ENCODE data around the gene NPIPB12.
"Not testable (repeated sequence)": the region's sequence is repeated elsewhere in the genome, so short reads cannot be mapped to it uniquely, and the experiment has no call there.

NPIPB12 gene

GRCh38 chr16:29459706-29460646 is 46.2 kb downstream of the NPIPB12 start, which contains the start of gene SULT1A4:
Gene SULT1A4 (plus strand): TSS chr16:29459913. CDS start chr16:29461386, 1,473 bp downstream.
- not testable (repeated sequence) for H3K36me3 ChIP-seq (replicated peaks; ENCODE audit: low read depth, low read length); H2AFZ ChIP-seq (ENCODE audit: low read depth, low read length); H3K27ac ChIP-seq (ENCODE audit: low read length); H4K20me1 ChIP-seq (ENCODE audit: insufficient read depth, low read length); H3K27me3 ChIP-seq (ENCODE audit: low read depth, low read length); H3K79me2 ChIP-seq (ENCODE audit: low read length); H3K9me3 ChIP-seq (ENCODE audit: insufficient read depth, low read length); H3K9ac ChIP-seq (ENCODE audit: low read length); H3K4me1 ChIP-seq (ENCODE audit: low read length); H3K4me2 ChIP-seq (ENCODE audit: low read length); H3K4me3 ChIP-seq (ENCODE audit: low read length)

- H3K9me3 ChIP-seq (ENCODE audit: insufficient read depth, low read length); H3K27me3 ChIP-seq (ENCODE audit: low read depth, low read length); H3K36me3 ChIP-seq (replicated peaks; ENCODE audit: low read depth, low read length); H3K4me2 ChIP-seq (ENCODE audit: low read length); H3K27ac ChIP-seq (ENCODE audit: low read length); H3K9ac ChIP-seq (ENCODE audit: low read length); H3K4me3 ChIP-seq (ENCODE audit: low read length); H3K4me1 ChIP-seq (ENCODE audit: low read length); H3K79me2 ChIP-seq (ENCODE audit: low read length); H4K20me1 ChIP-seq (ENCODE audit: insufficient read depth, low read length); H2AFZ ChIP-seq (ENCODE audit: low read depth, low read length): not testable (repeated sequence)
Observed at GRCh38 chr16:29457660-29458059, 48.5 kb downstream of the NPIPB12 start.

GRCh38 chr16:29454828-29455227 is 51.4 kb downstream of the NPIPB12 start:
- H3K36me3 ChIP-seq (replicated peaks; ENCODE audit: low read depth, low read length); H3K9me3 ChIP-seq (ENCODE audit: insufficient read depth, low read length); H3K4me3 ChIP-seq (ENCODE audit: low read length); H2AFZ ChIP-seq (ENCODE audit: low read depth, low read length); H3K4me1 ChIP-seq (ENCODE audit: low read length); H3K27me3 ChIP-seq (ENCODE audit: low read depth, low read length); H3K27ac ChIP-seq (ENCODE audit: low read length); H3K79me2 ChIP-seq (ENCODE audit: low read length); H3K4me2 ChIP-seq (ENCODE audit: low read length); H4K20me1 ChIP-seq (ENCODE audit: insufficient read depth, low read length); H3K9ac ChIP-seq (ENCODE audit: low read length): not testable (repeated sequence)

- H2AFZ ChIP-seq (ENCODE audit: low read depth, low read length); H3K27ac ChIP-seq (ENCODE audit: low read length); H3K4me2 ChIP-seq (ENCODE audit: low read length); H3K27me3 ChIP-seq (ENCODE audit: low read depth, low read length); H3K4me1 ChIP-seq (ENCODE audit: low read length); H3K9me3 ChIP-seq (ENCODE audit: insufficient read depth, low read length); H3K79me2 ChIP-seq (ENCODE audit: low read length); H4K20me1 ChIP-seq (ENCODE audit: insufficient read depth, low read length); H3K36me3 ChIP-seq (replicated peaks; ENCODE audit: low read depth, low read length); H3K9ac ChIP-seq (ENCODE audit: low read length); H3K4me3 ChIP-seq (ENCODE audit: low read length): not testable (repeated sequence)
Observed at GRCh38 chr16:29454269-29454668, 51.9 kb downstream of the NPIPB12 start, which contains the start of the genes BOLA2 and SLX1B. Gene BOLA2 (minus strand): TSS chr16:29454351. CDS start chr16:29454253, 98 bp downstream. Gene SLX1B (plus strand): TSS chr16:29454533.

- H3K79me2 ChIP-seq (ENCODE audit: low read length); H3K9ac ChIP-seq (ENCODE audit: low read length); H2AFZ ChIP-seq (ENCODE audit: low read depth, low read length); H3K4me2 ChIP-seq (ENCODE audit: low read length); H3K4me1 ChIP-seq (ENCODE audit: low read length); H3K36me3 ChIP-seq (replicated peaks; ENCODE audit: low read depth, low read length); H3K9me3 ChIP-seq (ENCODE audit: insufficient read depth, low read length); H4K20me1 ChIP-seq (ENCODE audit: insufficient read depth, low read length); H3K27ac ChIP-seq (ENCODE audit: low read length); H3K27me3 ChIP-seq (ENCODE audit: low read depth, low read length); H3K4me3 ChIP-seq (ENCODE audit: low read length): not testable (repeated sequence)
Observed at GRCh38 chr16:29453754-29454153, 52.5 kb downstream of the NPIPB12 start.

Data from OCI-LY3 (cell line).